Measurements from ENCODE around the gene RNF145. TPM values are rescaled to one million over a fixed set of nuclear protein-coding genes. Genes with fewer than 3 reads are reported as not detected.

The RNF145 gene
- total RNA-seq, 4 donors from 2014 or later = 49.7 to 82.3 (median 72.3) TPM

- no peaks in the 10 kb centered on the region for H3K9me3 ChIP-seq
- H3K4me3 ChIP-seq = no peak overlapping the region
- 32 to 65% methylated on average over 5 of the region's 5 CpGs for WGBS, 2 donors
- H3K27me3 ChIP-seq = no peaks in the 10 kb centered on the region
- H3K27ac ChIP-seq = no peak overlapping the region
- H3K4me1 ChIP-seq = peaks cover 0 to 38% (median 3%) of the 10 kb centered on the region in 3 donors
- intact Hi-C loops (cut with DNase I) = no loop called here
- TF ChIP-seq CTCF (IDR thresholded peaks at IDR 0.05) (no peak), POLR2A (IDR thresholded peaks at IDR 0.05) (no peak)
- H3K36me3 ChIP-seq = no peaks in the 10 kb centered on the region
- no peak for DNase-seq
These were observed 10.9 kb upstream of the RNF145 start for GRCh38 chr5:159220206-159220605.

- Histone ChIP-seq H3K36me3 (no peaks in the 10 kb centered on the region), H3K4me3 (no peak overlapping the region), H3K9me3 (no peaks in the 10 kb centered on the region), H3K27ac (no peak overlapping the region), H3K27me3 (no peaks in the 10 kb centered on the region), H3K4me1 (peaks cover 0 to 26% (median 0%) of the 10 kb centered on the region in 3 donors)
- 36 to 44% methylated on average over 2 of the region's 2 CpGs for WGBS, 2 donors
- DNase-seq = no peak
- intact Hi-C loops (cut with DNase I) = no loop called here
- TF ChIP-seq POLR2A (IDR thresholded peaks at IDR 0.05) (no peak), CTCF (IDR thresholded peaks at IDR 0.05) (no peak)
These were observed 9.3 kb upstream of the RNF145 start for GRCh38 chr5:159218595-159219023.

- no peak for TF ChIP-seq CTCF (IDR thresholded peaks at IDR 0.05)
- TF ChIP-seq POLR2A (IDR thresholded peaks at IDR 0.05) = no peak
- H3K4me3 ChIP-seq = no peak overlapping the region
- H3K27ac ChIP-seq = no peak overlapping the region
- H3K36me3 ChIP-seq = no peaks in the 10 kb centered on the region
- peaks cover 0 to 34% (median 0%) of the 10 kb centered on the region in 3 donors for H3K4me1 ChIP-seq
- no peaks in the 10 kb centered on the region for H3K9me3 ChIP-seq
- WGBS, 2 donors = 39 to 73% methylated on average over 1 to 2 of the region's 2 CpGs
- no peak for DNase-seq
- intact Hi-C loops (cut with DNase I) = no loop called here
- H3K27me3 ChIP-seq = no peaks in the 10 kb centered on the region
These were observed 7.9 kb upstream of the RNF145 start for GRCh38 chr5:159217236-159217635.

- TF ChIP-seq POLR2A (IDR thresholded peaks at IDR 0.05) (no peak), CTCF (IDR thresholded peaks at IDR 0.05) (no peak)
- no peaks in the 10 kb centered on the region for H3K36me3 ChIP-seq
- 87 to 93% methylated on average over 2 of the region's 2 CpGs for WGBS, 2 donors
- intact Hi-C loops (cut with DNase I) = no loop called here
- H3K27ac ChIP-seq = no peak overlapping the region
- H3K4me3 ChIP-seq = no peak overlapping the region
- DNase-seq = no peak
- peaks cover under 1 to 42% (median 5%) of the 10 kb centered on the region in 3 donors for H3K4me1 ChIP-seq
- H3K27me3 ChIP-seq = no peaks in the 10 kb centered on the region
- no peaks in the 10 kb centered on the region for H3K9me3 ChIP-seq
These were observed 7.1 kb upstream of the RNF145 start for GRCh38 chr5:159216454-159216853.

GRCh38 chr5:159215886-159216285 is 6.5 kb upstream of the RNF145 start:
- no peaks in the 10 kb centered on the region for H3K36me3 ChIP-seq
- H3K9me3 ChIP-seq = no peaks in the 10 kb centered on the region
- WGBS, 2 donors = 59 to 72% methylated on average over 3 of the region's 3 CpGs
- no peak overlapping the region for H3K27ac ChIP-seq
- TF ChIP-seq POLR2A (IDR thresholded peaks at IDR 0.05) = no peak
- no peak for TF ChIP-seq CTCF (IDR thresholded peaks at IDR 0.05)
- no peaks in the 10 kb centered on the region for H3K27me3 ChIP-seq
- intact Hi-C loops (cut with DNase I) = no loop called here
- peaks cover 6 to 48% (median 9%) of the 10 kb centered on the region in 3 donors for H3K4me1 ChIP-seq
- no peak overlapping the region for H3K4me3 ChIP-seq
- DNase-seq = no peak

Data from esophagus squamous epithelium (tissue), 5 donors.